Liver (tissue), 3 donors: ENCODE data around the gene AGA.

Experiments
- EGR1 ChIP-seq, 2 donors: IDR thresholded peaks; 2 replicates each; pipeline ENCODE4 v1.6.1; 2016 to 2018; ENCODE audit warnings: antibody characterized with exemption in 2 of 2, low read depth in 2 of 2
- FOXA1 ChIP-seq: IDR thresholded peaks from 2 replicates; pipeline ENCODE4 v1.6.1; 2016; ENCODE audit warnings: antibody characterized with exemption
- RAD21 ChIP-seq, 2 donors: IDR thresholded peaks; 2 replicates each; pipeline ENCODE4 v1.6.1; 2016; ENCODE audit warnings: antibody characterized with exemption in 2 of 2, mild to moderate bottlenecking in 2 of 2
- RXRA ChIP-seq, 2 donors: IDR thresholded peaks; 2 replicates each; pipeline ENCODE4 v1.6.1; 2017 to 2018; ENCODE audit warnings: antibody characterized with exemption in 2 of 2, mild to moderate bottlenecking in 1 of 2
- TAF1 ChIP-seq: conservative IDR thresholded peaks from 2 replicates; pipeline ENCODE4 v1.6.1; 2016; ENCODE audit warnings: antibody characterized with exemption, mild to moderate bottlenecking
- YY1 ChIP-seq: IDR thresholded peaks from 2 replicates; pipeline ENCODE4 v1.6.1; 2016; ENCODE audit warnings: antibody characterized with exemption, mild to moderate bottlenecking
- TF ChIP-seq, protein P1 (sequence below): IDR thresholded peaks from 2 replicates; pipeline ENCODE4 v1.6.1; 2016; ENCODE audit warnings: antibody characterized with exemption
- TF ChIP-seq, protein P2 (sequence below): fragments of 150-350 bp; IDR thresholded peaks from 2 replicates; pipeline ENCODE4 v1.5.1; 2017; ENCODE audit warnings: improper control_type of control experiment, low read depth, low read length; ENCODE audit not compliant: missing input control
- TF ChIP-seq, protein P3 (sequence below): IDR thresholded peaks from 2 replicates; pipeline ENCODE4 v1.6.1; 2016; ENCODE audit warnings: antibody characterized with exemption
- TF ChIP-seq, protein P4 (sequence below): IDR thresholded peaks from 2 replicates; pipeline ENCODE4 v1.6.1; 2016; ENCODE audit warnings: antibody characterized with exemption, mild to moderate bottlenecking
- donor health status: healthy.
- donor health status: healthy.

DNA sequence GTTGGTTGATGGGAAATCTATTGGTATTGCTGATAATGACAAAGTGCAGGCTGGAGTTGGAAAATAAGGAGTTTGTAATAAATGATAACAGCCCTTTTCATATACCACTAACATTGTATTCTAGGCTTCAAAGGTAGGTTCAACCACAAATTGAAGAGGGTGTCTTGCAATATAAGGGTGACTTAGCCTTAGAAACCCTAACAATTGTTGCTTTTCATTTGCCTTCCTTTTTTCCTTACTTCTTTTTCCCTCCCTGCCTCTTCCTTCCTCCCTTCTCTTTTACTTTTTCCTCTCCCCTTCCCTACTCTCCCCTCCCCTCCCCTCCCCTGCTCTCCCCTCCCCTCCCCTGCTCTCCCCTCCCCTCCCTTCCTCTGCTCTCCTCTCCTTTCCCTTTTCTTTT is 10.9 kb upstream of the AGA start:
- TF ChIP-seq, protein P1, sequence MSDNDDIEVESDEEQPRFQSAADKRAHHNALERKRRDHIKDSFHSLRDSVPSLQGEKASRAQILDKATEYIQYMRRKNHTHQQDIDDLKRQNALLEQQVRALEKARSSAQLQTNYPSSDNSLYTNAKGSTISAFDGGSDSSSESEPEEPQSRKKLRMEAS: no peak
- TF ChIP-seq, protein P2, sequence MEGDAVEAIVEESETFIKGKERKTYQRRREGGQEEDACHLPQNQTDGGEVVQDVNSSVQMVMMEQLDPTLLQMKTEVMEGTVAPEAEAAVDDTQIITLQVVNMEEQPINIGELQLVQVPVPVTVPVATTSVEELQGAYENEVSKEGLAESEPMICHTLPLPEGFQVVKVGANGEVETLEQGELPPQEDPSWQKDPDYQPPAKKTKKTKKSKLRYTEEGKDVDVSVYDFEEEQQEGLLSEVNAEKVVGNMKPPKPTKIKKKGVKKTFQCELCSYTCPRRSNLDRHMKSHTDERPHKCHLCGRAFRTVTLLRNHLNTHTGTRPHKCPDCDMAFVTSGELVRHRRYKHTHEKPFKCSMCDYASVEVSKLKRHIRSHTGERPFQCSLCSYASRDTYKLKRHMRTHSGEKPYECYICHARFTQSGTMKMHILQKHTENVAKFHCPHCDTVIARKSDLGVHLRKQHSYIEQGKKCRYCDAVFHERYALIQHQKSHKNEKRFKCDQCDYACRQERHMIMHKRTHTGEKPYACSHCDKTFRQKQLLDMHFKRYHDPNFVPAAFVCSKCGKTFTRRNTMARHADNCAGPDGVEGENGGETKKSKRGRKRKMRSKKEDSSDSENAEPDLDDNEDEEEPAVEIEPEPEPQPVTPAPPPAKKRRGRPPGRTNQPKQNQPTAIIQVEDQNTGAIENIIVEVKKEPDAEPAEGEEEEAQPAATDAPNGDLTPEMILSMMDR: no peak
- TF ChIP-seq RAD21 (IDR thresholded peaks at IDR 0.05) (no peak), EGR1 (IDR thresholded peaks at IDR 0.05; ENCODE audit: low read depth in 2 of 2) (no peak), TAF1 (no peak), YY1 (no peak), FOXA1 (no peak), RXRA (IDR thresholded peaks at IDR 0.05) (no peak)
- TF ChIP-seq, protein P3, sequence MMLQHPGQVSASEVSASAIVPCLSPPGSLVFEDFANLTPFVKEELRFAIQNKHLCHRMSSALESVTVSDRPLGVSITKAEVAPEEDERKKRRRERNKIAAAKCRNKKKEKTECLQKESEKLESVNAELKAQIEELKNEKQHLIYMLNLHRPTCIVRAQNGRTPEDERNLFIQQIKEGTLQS: no peak
- TF ChIP-seq, protein P4, sequence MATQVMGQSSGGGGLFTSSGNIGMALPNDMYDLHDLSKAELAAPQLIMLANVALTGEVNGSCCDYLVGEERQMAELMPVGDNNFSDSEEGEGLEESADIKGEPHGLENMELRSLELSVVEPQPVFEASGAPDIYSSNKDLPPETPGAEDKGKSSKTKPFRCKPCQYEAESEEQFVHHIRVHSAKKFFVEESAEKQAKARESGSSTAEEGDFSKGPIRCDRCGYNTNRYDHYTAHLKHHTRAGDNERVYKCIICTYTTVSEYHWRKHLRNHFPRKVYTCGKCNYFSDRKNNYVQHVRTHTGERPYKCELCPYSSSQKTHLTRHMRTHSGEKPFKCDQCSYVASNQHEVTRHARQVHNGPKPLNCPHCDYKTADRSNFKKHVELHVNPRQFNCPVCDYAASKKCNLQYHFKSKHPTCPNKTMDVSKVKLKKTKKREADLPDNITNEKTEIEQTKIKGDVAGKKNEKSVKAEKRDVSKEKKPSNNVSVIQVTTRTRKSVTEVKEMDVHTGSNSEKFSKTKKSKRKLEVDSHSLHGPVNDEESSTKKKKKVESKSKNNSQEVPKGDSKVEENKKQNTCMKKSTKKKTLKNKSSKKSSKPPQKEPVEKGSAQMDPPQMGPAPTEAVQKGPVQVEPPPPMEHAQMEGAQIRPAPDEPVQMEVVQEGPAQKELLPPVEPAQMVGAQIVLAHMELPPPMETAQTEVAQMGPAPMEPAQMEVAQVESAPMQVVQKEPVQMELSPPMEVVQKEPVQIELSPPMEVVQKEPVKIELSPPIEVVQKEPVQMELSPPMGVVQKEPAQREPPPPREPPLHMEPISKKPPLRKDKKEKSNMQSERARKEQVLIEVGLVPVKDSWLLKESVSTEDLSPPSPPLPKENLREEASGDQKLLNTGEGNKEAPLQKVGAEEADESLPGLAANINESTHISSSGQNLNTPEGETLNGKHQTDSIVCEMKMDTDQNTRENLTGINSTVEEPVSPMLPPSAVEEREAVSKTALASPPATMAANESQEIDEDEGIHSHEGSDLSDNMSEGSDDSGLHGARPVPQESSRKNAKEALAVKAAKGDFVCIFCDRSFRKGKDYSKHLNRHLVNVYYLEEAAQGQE: no peak
